Measurements from ENCODE around the gene GFPT2.

Gene GFPT2

GRCh38 chr5:180353048-180353979, at the start of gene GFPT2:
Gene GFPT2, minus strand, starts transcription at chr5:180353336. Its CDS starts 119 bp downstream, at chr5:180353217.
- no peak for DNase-seq

GRCh38 chr5:180402716-180403115, 49.6 kb upstream of the GFPT2 start:
- DNase-seq, result no peak

DNA sequence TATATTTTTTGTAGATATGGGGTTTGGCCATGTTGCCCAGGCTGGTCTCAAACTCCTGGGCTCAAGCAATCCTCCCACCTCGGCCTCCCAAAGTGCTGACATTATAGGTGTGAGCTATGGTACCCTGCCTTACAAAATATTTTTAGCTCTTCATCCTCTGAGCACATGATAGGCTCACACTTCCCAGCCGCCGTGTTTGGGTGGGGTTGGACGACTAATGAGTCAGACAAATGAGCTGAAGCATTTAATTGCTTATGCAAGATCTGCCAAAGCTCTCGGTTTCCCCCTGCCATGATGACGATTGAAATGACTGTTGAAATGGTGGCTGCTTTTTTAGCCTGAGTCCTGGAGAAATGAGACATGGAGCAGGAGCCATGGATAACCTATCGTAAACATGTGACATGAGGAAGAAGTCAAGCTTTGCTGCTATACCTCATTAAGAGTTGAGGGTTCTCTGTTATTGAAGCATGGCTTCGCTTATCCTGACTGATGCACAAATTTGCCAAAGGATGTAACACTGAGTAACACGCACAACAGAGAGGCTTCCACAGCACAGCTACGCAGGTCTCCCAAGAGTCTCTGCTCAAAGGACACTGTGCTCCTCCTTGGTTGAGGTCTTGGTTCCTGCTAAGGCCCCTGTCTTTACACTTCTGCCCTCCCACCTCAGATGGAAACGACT, 48.2 kb upstream of the GFPT2 start:
- DNase-seq, result no peak

GRCh38 chr5:180400416-180400815, 47.3 kb upstream of the GFPT2 start:
- no peak for DNase-seq

- DNase-seq, result no peak
Observed at GRCh38 chr5:180399401-180400215, 46.5 kb upstream of the GFPT2 start.

DNA sequence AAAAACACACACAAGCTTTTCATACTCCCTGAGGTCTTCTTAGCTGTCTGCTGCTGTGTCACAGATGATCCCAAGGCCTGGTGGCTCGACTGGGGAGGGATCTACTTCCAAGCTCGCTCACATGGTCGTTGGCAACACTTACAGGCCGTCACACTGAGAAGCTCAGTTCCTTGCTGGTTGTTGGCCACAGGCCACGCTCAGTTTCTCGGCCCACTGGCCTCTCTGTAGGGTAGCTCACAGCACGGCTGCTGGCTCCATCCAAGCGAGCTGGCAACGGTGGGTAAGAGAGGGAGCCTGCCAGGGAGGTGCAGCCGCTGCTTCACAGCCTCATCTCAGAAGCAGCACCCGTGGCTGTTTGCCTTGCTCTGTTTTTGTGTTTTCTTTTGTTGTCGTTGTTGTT, 43.8 kb upstream of the GFPT2 start:
- DNase-seq, result no peak

- DNase-seq, result no peak
Observed at GRCh38 chr5:180395540-180396274, 42.6 kb upstream of the GFPT2 start.

GRCh38 chr5:180394031-180394636, 41.0 kb upstream of the GFPT2 start:
- DNase-seq, result no peak

DNA sequence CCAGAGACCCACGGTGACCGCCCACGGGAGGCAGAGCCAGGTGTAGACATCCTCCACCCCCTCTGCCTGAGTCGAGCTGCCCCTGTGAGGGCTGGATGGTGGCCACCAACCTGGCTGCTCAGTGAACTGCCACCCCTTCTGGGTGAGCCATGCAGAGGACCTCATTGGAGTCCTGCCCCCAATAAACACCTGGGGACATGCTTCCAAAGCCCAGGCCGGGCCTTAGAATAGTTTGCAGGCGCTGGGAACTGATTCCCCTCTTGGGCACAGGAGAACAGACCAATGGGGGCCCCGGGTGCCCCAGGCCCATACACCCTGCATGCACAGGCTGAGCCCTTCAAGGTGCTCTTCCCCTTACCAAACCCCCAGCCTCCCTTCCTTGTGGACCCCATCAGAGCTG, 38.1 kb upstream of the GFPT2 start:
- DNase-seq, result no peak

DNA sequence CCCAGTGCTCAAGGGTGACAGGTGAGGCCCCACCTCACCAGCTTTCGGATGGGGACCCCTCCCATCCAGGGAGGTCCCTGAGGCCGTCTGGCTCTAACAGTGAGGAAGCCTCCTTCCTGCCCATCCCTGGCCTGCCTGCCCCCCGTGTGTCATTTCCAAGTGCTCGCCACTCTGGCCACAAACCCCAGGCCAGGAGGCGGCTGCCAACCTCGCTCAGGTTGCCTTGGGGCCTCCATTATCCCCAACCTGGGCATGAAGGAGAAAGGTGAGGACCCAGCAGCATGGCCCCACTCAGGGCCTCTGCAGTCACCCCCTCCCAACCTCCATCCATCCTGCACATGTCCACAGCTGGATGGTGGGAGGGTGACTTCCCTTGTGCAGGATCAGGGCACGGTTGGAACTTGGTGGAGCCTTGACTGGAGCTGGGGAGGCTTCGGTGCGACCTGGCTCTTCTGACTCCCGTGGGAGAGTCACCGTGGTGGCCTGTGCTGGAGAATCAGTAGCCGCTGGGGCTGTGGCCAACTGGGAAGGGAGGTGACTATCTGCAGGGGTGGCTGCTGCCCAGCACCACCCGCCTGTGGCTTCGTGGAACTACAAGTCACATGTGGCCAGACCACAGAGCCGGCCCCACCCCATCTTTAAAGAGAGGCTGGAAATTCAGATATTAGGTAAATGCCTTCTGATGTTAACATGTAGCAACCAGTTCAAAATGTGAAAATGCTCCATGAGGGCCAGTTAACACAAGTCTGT, 37.5 kb upstream of the GFPT2 start:
- no peak for DNase-seq

- DNase-seq, result no peak
Observed at GRCh38 chr5:180389252-180390101, 36.3 kb upstream of the GFPT2 start.

- no peak for DNase-seq
Observed at GRCh38 chr5:180387798-180388197, 34.7 kb upstream of the GFPT2 start.

DNA sequence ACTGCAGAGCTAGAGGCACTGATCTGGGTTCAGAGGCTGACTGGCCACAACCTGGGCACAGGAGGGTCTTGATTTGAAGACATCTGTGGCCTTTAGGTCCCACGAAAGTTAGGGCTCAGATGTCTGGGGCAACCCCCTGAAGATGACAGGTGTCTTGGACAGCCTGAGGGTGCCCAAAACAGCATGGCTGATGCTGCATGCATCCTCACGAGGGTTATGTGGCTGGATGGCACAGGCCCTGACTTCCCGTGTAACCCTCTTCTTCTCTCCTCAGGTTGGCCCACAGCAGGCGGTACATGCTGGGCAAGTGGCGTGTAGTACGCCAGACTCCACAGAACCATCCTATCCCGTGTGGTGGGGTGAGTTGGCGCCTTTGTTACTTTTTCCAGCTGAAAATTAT, 29.8 kb upstream of the GFPT2 start:
- no peak for DNase-seq

- no peak for DNase-seq
Observed at GRCh38 chr5:180381851-180382480, 28.8 kb upstream of the GFPT2 start.

DNA sequence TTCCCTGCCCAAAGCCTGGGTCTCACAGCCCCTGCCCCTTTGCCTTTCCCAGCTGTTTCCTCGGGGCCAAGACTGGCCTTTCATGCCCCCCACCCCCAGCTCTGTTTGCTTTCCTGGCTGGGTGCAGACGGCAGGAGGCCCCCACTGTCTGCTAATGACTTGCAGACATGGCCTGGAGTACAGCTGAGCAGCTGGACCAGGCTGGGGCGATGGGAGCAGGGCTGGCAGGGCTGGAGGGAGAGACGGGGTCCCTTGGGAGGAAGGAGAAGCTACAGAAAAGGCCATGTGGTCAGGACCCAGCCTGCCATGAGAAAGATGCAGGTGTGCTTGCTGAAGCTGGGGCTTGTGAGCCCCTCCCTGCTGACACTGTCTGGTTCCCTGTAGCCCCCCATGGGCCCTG, 28.3 kb upstream of the GFPT2 start:
- DNase-seq, result no peak

GRCh38 chr5:180380856-180381255, 27.7 kb upstream of the GFPT2 start:
- DNase-seq, result no peak

- no peak for DNase-seq
Observed at GRCh38 chr5:180380441-180380840, 27.3 kb upstream of the GFPT2 start.

- no peak for DNase-seq
Observed at GRCh38 chr5:180379355-180380070, 26.4 kb upstream of the GFPT2 start.
